ENCODE results near the gene MEMO1.

MEMO1 gene

GRCh38 chr2:31832363-31832762 lies 178.4 kb downstream of the MEMO1 start:
- no peak for DNase-seq (ENCODE audit: low spot score)

DNA sequence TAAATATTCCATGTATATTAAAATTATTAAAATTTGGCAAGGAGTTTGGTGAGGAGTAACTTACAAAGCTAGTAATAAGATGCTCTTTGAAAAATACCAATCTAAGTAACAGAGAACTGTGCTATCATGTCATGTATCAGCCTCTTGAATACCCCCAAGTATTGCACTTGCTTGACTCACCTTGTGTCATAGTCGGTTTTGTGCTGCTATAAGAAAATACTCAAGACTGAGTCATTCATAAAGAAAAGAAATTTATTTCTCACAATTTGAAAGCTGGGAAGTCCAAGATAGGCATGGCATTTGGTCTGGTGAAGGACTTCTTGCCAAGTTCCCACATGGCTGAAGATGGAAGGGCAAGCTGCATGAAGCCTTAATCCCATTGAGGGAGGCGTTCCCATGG lies 179.2 kb downstream of the MEMO1 start:
- TF ChIP-seq, protein P1, sequence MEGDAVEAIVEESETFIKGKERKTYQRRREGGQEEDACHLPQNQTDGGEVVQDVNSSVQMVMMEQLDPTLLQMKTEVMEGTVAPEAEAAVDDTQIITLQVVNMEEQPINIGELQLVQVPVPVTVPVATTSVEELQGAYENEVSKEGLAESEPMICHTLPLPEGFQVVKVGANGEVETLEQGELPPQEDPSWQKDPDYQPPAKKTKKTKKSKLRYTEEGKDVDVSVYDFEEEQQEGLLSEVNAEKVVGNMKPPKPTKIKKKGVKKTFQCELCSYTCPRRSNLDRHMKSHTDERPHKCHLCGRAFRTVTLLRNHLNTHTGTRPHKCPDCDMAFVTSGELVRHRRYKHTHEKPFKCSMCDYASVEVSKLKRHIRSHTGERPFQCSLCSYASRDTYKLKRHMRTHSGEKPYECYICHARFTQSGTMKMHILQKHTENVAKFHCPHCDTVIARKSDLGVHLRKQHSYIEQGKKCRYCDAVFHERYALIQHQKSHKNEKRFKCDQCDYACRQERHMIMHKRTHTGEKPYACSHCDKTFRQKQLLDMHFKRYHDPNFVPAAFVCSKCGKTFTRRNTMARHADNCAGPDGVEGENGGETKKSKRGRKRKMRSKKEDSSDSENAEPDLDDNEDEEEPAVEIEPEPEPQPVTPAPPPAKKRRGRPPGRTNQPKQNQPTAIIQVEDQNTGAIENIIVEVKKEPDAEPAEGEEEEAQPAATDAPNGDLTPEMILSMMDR (IDR thresholded peaks at IDR 0.05): no peak
- Histone ChIP-seq H3K4me3 (no peak overlapping the region), H3K27ac (no peak overlapping the region)
- no peak for DNase-seq (ENCODE audit: low spot score)

More at GRCh38 chr2:31832363-31832762, 178.4 kb downstream of the MEMO1 start:
- Histone ChIP-seq H3K4me3 (no peak overlapping the region), H3K27ac (no peak overlapping the region)
- TF ChIP-seq, protein P1 (IDR thresholded peaks at IDR 0.05): no peak

DNA sequence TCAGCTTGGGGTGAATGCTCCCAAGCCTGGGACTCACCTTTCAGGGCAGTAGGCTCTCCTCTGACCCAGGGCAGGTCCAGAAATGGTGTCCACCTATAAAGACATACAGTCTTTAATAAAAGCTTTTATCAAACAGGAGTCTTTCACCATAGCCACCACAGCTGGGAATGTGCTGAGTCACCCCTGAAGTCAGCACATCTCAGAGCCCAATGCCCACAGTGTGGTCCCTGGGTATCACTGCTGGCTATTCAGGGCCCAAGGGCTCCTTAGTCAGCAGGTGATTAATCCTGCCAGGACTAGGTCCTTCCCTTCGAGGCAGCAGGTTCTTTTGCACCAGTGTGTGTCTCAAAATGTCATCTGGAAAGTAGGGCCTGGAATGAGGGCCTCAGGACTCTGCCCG lies 181.9 kb downstream of the MEMO1 start:
- Histone ChIP-seq H3K27ac (no peak overlapping the region), H3K4me3 (no peak overlapping the region)
- no peak for DNase-seq (ENCODE audit: low spot score)
- TF ChIP-seq, protein P1 (IDR thresholded peaks at IDR 0.05): no peak

- TF ChIP-seq, protein P1 (IDR thresholded peaks at IDR 0.05): no peak
Observed at GRCh38 chr2:31823558-31823957, 187.2 kb downstream of the MEMO1 start.

GRCh38 chr2:31822587-31822986 lies 188.2 kb downstream of the MEMO1 start:
- H3K27ac ChIP-seq: no peak overlapping the region
- TF ChIP-seq, protein P1 (IDR thresholded peaks at IDR 0.05): no peak
- DNase-seq (ENCODE audit: low spot score): no peak
- H3K4me3 ChIP-seq: no peak overlapping the region

More at GRCh38 chr2:31823558-31823957, 187.2 kb downstream of the MEMO1 start:
- Histone ChIP-seq H3K27ac (no peak overlapping the region), H3K4me3 (no peak overlapping the region)
- no peak for DNase-seq (ENCODE audit: low spot score)
